ENCODE measurements around the gene MGMT.

Gene MGMT

GRCh38 chr10:129455625-129456024, 11.4 kb upstream of the MGMT start:
- no peak for DNase-seq (ENCODE audit: low read depth in 2 of 2)

GRCh38 chr10:129459762-129460539, 7.1 kb upstream of the MGMT start:
- no peak for DNase-seq (ENCODE audit: low read depth in 2 of 2)

- no peak for DNase-seq (ENCODE audit: low read depth in 2 of 2)
Measured at GRCh38 chr10:129462257-129462795, 4.7 kb upstream of the MGMT start.

- DNase-seq (ENCODE audit: low read depth in 2 of 2): no peak
Measured at GRCh38 chr10:129464251-129464650, 2.8 kb upstream of the MGMT start.

- DNase-seq (ENCODE audit: low read depth in 2 of 2): no peak
Measured at GRCh38 chr10:129465796-129466702, 992 bp upstream of the MGMT start.

- no peak for DNase-seq (ENCODE audit: low read depth in 2 of 2)
Measured at GRCh38 chr10:129467359-129468064, 471 bp downstream of the MGMT start.

GRCh38 chr10:129468187-129468586, 1.1 kb downstream of the MGMT start:
- DNase-seq (ENCODE audit: low read depth in 2 of 2): no peak

- no peak for DNase-seq (ENCODE audit: low read depth in 2 of 2)
Measured at GRCh38 chr10:129470103-129470851, 3.2 kb downstream of the MGMT start.

- no peak for DNase-seq (ENCODE audit: low read depth in 2 of 2)
Measured at GRCh38 chr10:129471447-129472175, 4.6 kb downstream of the MGMT start.

GRCh38 chr10:129472696-129473555, 5.9 kb downstream of the MGMT start:
- no peak for DNase-seq (ENCODE audit: low read depth in 2 of 2)

- DNase-seq (ENCODE audit: low read depth in 2 of 2): no peak
Measured at GRCh38 chr10:129474642-129475041, 7.6 kb downstream of the MGMT start.

- no peak for DNase-seq (ENCODE audit: low read depth in 2 of 2)
Measured at GRCh38 chr10:129476431-129476830, 9.4 kb downstream of the MGMT start.

GRCh38 chr10:129477051-129477450, 10.0 kb downstream of the MGMT start:
- no peak for DNase-seq (ENCODE audit: low read depth in 2 of 2)

- no peak for DNase-seq (ENCODE audit: low read depth in 2 of 2)
Measured at GRCh38 chr10:129481641-129482040, 14.6 kb downstream of the MGMT start.

GRCh38 chr10:129483430-129484010, 16.5 kb downstream of the MGMT start:
- no peak for DNase-seq (ENCODE audit: low read depth in 2 of 2)

- no peak for DNase-seq (ENCODE audit: low read depth in 2 of 2)
Measured at GRCh38 chr10:129486805-129487204, 19.8 kb downstream of the MGMT start.

- no peak for DNase-seq (ENCODE audit: low read depth in 2 of 2)
Measured at GRCh38 chr10:129491123-129491734, 24.2 kb downstream of the MGMT start.

GRCh38 chr10:129494176-129494575, 27.1 kb downstream of the MGMT start:
- no peak for DNase-seq (ENCODE audit: low read depth in 2 of 2)

- no peak for DNase-seq (ENCODE audit: low read depth in 2 of 2)
Measured at GRCh38 chr10:129494740-129495139, 27.7 kb downstream of the MGMT start.

Measured in stimulated activated CD8-positive, alpha-beta memory T cell treated with anti-CD3 and anti-CD28 coated beads, Interleukin-15, amount 100 ng/mL, for 4 hours (primary cell).